SK-N-SH (cell line): ENCODE measurements around the gene FTO.

Experiments used
- CTCF ChIP-seq: fragments of 200-600 bp; sonication (generic); IDR thresholded peaks from 2 replicates; pipeline ENCODE4 v1.6.1; 2017; ENCODE audit warnings: antibody characterized with exemption, mild to moderate bottlenecking, moderate library complexity
- ELF1 ChIP-seq: IDR thresholded peaks from 2 replicates; pipeline ENCODE4 v1.4.0; 2012
- EP300 ChIP-seq, 2 experiments: IDR thresholded peaks; 2 replicates each; pipeline versions ENCODE4 v1.4.0 to v1.6.1; 2012; ENCODE audit warnings: borderline replicate concordance in 1 of 2, low read depth in 1 of 2, low read length in 1 of 2
- FOXM1 ChIP-seq: IDR thresholded peaks from 2 replicates; pipeline ENCODE4 v1.4.0; 2012; ENCODE audit warnings: low read depth, mild to moderate bottlenecking
- MAX ChIP-seq: IDR thresholded peaks from 2 replicates; pipeline ENCODE4 v1.4.0; 2012; ENCODE audit warnings: low read depth
- RAD21 ChIP-seq: IDR thresholded peaks from 2 replicates; pipeline ENCODE4 v1.6.1; 2012; ENCODE audit warnings: mild to moderate bottlenecking, low read length
- RCOR1 ChIP-seq: fragments of 150-350 bp; IDR thresholded peaks from 2 replicates; pipeline ENCODE4 v1.6.1; 2017; ENCODE audit warnings: antibody characterized with exemption, low read length
- REST ChIP-seq: IDR thresholded peaks from 2 replicates; pipeline ENCODE4 v1.6.1; 2012; ENCODE audit warnings: mild to moderate bottlenecking, low read depth, low read length, moderate library complexity
- SMC3 ChIP-seq: IDR thresholded peaks from 2 replicates; pipeline ENCODE4 v1.6.1; 2012; ENCODE audit warnings: low read depth, low read length, improper control_type of control experiment
- TCF12 ChIP-seq: IDR thresholded peaks from 2 replicates; pipeline ENCODE4 v1.4.0; 2012
- USF2 ChIP-seq: fragments of 150-350 bp; IDR thresholded peaks from 2 replicates; pipeline ENCODE4 v1.6.1; 2017; ENCODE audit warnings: antibody characterized with exemption, low read length, low read depth, borderline replicate concordance
- ZBTB33 ChIP-seq: IDR thresholded peaks from 2 replicates; pipeline ENCODE4 v1.4.0; 2012; ENCODE audit warnings: low read depth, borderline replicate concordance

- TF ChIP-seq CTCF (no peak), RCOR1 (no peak), FOXM1 (no peak), USF2 (no peak), ZBTB33 (no peak), RAD21 (no peak), MAX (no peak), SMC3 (no peak), REST (no peak), ELF1 (no peak), EP300 (IDR thresholded peaks at IDR 0.05; ENCODE audit: borderline replicate concordance in 1 of 2, low read depth in 1 of 2, low read length in 1 of 2) (no peak), TCF12 (no peak)
Measured at GRCh38 chr16:53848277-53848942, 144.5 kb downstream of the FTO start.
